RWPE2 (cell line): ENCODE measurements around the gene MAP3K5.

Source experiments
- ATAC-seq: fragments of 200-7000 bp; cut with Tn5 transposase; 3 replicates; pipeline ENCODE4 v1.9.1; 2021; ENCODE audit warnings: low read depth
- DNase-seq: peaks from one replicate; pipeline ENCODE4 v3.0.0-alpha.2; 2020; ENCODE audit warnings: low spot score
- H3K27ac ChIP-seq: fragments of 450-650 bp; 2 replicates; pipeline ENCODE4 v1.5.1; 2017; ENCODE audit warnings: mild to moderate bottlenecking; ENCODE audit not compliant: poor library complexity, severe bottlenecking
- H3K27me3 ChIP-seq: fragments of 250-450 bp; sonication (Bioruptor Pico); 2 replicates; pipeline ENCODE4 v1.5.1; 2021; ENCODE audit warnings: mild to moderate bottlenecking, moderate library complexity; ENCODE audit not compliant: insufficient read depth, poor library complexity, severe bottlenecking
- H3K36me3 ChIP-seq: fragments of 250-450 bp; sonication (Bioruptor Pico); 2 replicates; pipeline ENCODE4 v1.5.1; 2020; ENCODE audit warnings: low read depth, mild to moderate bottlenecking, moderate library complexity
- H3K4me1 ChIP-seq: fragments of 250-450 bp; sonication (Bioruptor Pico); 2 replicates; pipeline ENCODE4 v1.5.1; 2021; ENCODE audit warnings: mild to moderate bottlenecking, moderate library complexity; ENCODE audit not compliant: insufficient read depth, poor library complexity, severe bottlenecking
- H3K4me3 ChIP-seq: fragments of 250-450 bp; sonication (Bioruptor Pico); 2 replicates; pipeline ENCODE4 v1.5.1; 2021; ENCODE audit warnings: mild to moderate bottlenecking, moderate library complexity; ENCODE audit not compliant: severe bottlenecking
- H3K9me3 ChIP-seq: fragments of 250-450 bp; sonication (Bioruptor Pico); 2 replicates; pipeline ENCODE4 v1.5.1; 2021; ENCODE audit warnings: mild to moderate bottlenecking, moderate library complexity; ENCODE audit not compliant: severe bottlenecking
- TF ChIP-seq, protein P1 (sequence below): fragments of 450-650 bp; IDR thresholded peaks from one replicate; pipeline ENCODE4 v1.5.1; 2017; ENCODE audit warnings: mild to moderate bottlenecking, moderate library complexity; ENCODE audit not compliant: poor library complexity, severe bottlenecking

Gene MAP3K5

DNA sequence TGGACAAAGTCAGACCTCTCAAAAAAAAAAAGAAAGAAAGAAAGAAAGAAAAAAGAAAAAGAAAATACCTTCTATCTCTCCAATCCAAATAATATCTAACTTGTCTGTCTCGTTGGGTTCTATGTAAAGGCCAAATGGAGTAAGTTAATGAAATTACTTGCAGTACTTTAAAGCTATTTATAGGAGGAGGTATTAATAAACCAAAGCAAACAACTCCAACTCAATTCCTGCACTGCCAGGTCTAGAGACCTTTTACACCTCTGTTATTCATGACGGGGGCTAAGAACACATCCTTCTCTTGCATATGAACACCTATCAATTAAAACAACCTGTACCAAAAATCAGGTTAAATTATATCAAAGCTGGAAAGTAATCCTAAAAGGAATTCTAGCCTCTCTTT, 80.6 kb downstream of the MAP3K5 start:
- TF ChIP-seq, protein P1, sequence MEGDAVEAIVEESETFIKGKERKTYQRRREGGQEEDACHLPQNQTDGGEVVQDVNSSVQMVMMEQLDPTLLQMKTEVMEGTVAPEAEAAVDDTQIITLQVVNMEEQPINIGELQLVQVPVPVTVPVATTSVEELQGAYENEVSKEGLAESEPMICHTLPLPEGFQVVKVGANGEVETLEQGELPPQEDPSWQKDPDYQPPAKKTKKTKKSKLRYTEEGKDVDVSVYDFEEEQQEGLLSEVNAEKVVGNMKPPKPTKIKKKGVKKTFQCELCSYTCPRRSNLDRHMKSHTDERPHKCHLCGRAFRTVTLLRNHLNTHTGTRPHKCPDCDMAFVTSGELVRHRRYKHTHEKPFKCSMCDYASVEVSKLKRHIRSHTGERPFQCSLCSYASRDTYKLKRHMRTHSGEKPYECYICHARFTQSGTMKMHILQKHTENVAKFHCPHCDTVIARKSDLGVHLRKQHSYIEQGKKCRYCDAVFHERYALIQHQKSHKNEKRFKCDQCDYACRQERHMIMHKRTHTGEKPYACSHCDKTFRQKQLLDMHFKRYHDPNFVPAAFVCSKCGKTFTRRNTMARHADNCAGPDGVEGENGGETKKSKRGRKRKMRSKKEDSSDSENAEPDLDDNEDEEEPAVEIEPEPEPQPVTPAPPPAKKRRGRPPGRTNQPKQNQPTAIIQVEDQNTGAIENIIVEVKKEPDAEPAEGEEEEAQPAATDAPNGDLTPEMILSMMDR, result no peak
- H3K4me3 ChIP-seq, result no peak overlapping the region
- ATAC-seq (no peak), DNase-seq (no peak)
- no peaks in the 10 kb centered on the region for H3K36me3 ChIP-seq
- no peaks in the 10 kb centered on the region for H3K9me3 ChIP-seq
- H3K27me3 ChIP-seq, result no peaks in the 10 kb centered on the region
- H3K27ac ChIP-seq, result no peak overlapping the region
- no peaks in the 10 kb centered on the region for H3K4me1 ChIP-seq

DNA sequence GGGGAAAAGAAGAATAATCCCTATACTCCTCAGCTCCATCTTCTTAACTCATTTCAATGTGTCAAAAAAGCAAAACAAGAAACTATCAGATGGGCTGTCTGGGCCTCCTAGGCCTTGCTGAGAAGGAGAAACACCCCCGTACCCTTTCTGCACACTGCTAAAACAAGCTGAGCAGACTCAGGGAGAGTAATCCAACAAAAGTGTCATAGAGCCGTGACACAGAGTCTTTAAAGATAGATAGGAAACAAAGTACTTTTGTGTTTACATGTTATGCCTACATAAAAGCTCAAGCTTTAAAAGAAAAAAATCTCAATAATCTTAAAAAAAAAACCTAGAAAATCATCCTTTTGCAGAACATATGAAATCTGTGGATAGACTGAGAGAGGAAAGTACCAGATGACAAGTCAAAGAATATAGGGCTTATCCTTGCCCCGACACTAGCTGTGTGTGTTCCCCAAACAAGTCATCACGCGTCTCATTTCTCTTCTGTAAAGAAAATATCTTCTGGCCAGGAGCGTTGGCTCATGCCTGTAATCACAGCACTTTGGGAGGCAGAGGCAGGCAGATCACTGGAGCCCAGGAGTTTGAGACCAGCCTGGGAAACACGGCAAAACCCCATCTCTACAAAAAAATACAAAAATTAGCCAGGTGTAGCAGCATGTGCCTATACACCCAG, 81.3 kb downstream of the MAP3K5 start:
- DNase-seq, result no peak
- Histone ChIP-seq H3K4me3 (no peak overlapping the region), H3K36me3 (no peaks in the 10 kb centered on the region), H3K27ac (no peak overlapping the region), H3K9me3 (no peaks in the 10 kb centered on the region), H3K27me3 (no peaks in the 10 kb centered on the region), H3K4me1 (no peaks in the 10 kb centered on the region)
- ATAC-seq, result no peak
- TF ChIP-seq, protein P1, result no peak

DNA sequence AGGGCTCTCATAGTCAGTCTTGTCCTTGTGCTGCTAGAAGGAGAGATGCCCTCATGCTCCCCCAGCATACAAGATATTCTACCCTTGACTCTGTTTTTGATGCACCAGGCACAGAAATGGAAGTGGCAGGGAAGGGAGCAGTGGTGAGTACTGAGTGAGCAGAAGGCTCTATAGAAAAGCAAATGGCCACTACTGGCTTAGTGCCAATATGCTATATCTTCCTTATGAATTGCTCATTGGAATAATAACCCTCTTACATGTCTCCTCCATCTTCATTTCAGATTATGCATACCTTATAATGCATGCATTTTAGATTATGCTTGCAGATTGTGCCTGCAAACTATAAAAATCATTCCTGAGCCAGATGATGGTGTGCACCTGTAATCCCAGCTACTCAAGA, 82.8 kb downstream of the MAP3K5 start:
- Histone ChIP-seq H3K36me3 (no peaks in the 10 kb centered on the region), H3K27ac (no peak overlapping the region), H3K9me3 (no peaks in the 10 kb centered on the region), H3K4me3 (no peak overlapping the region), H3K4me1 (no peaks in the 10 kb centered on the region), H3K27me3 (no peaks in the 10 kb centered on the region)
- no peak for DNase-seq
- ATAC-seq, result no peak
- TF ChIP-seq, protein P1, result no peak

DNA sequence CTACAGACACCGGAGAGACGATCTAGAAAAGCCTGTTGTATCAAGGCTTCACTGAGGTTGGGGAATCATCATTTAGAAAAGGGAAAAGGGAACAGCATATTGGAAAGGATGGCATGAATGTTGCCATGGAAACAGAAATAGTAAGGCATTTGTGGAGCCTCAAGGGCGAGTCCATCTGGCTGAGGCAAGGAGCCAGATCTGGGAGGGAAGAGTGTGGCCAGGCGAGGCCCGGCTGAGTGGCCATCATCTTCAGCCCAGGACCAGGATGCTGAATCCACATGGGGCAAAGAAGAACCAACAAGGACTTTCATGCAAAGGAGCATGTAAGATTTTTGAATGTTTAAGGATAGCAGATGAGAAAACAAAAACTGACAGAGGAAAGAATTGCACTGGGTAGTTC, 85.8 kb downstream of the MAP3K5 start:
- H3K4me3 ChIP-seq, result no peak overlapping the region
- DNase-seq (no peak), ATAC-seq (no peak)
- H3K27me3 ChIP-seq, result no peaks in the 10 kb centered on the region
- TF ChIP-seq, protein P1, result no peak
- H3K9me3 ChIP-seq, result no peaks in the 10 kb centered on the region
- no peak overlapping the region for H3K27ac ChIP-seq
- H3K36me3 ChIP-seq, result no peaks in the 10 kb centered on the region
- H3K4me1 ChIP-seq, result peaks cover 6% of the 10 kb centered on the region

DNA sequence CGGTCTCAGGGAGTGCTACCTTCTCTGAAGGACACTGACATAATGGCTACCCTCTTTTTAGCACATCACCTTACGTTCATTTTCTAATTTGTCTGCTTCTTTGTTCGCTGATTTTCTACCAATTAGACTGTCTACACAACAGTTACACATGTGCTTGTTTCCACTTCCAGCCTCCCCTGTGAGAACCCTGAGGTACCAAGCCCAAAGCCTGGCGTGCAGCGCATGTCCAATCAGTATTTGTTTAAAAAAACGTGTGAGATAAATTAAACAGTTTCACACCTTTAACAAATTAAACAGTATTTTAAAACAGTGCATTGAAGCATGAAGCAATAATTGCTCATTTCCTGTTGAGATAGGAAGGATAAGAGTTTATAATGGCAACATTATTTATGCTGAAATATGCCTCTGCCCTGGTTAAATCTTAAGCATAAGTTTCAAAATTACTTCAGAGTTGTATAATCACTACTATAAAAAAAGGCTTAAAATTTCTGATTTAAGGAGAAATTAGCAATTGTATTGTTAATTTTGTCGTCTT, 88.9 kb downstream of the MAP3K5 start:
- TF ChIP-seq, protein P1, result no peak
- H3K9me3 ChIP-seq, result no peaks in the 10 kb centered on the region
- no peak for ATAC-seq

More for the DNA sequence above, 88.9 kb downstream of the MAP3K5 start:
- Histone ChIP-seq H3K4me1 (peaks cover 12% of the 10 kb centered on the region), H3K27me3 (no peaks in the 10 kb centered on the region), H3K27ac (no peak overlapping the region), H3K4me3 (no peak overlapping the region), H3K36me3 (no peaks in the 10 kb centered on the region)
- no peak for DNase-seq
